ENCODE data around the gene THAP8. TPM values are rescaled to one million over a fixed set of nuclear protein-coding genes. Genes with fewer than 3 reads are reported as not detected.

The THAP8 gene
- total RNA-seq (ENCODE audit: low replicate concordance), result 2.5 and 4.1 TPM in 2 replicates

- peak; percentile 61 for TF ChIP-seq CTCF (IDR thresholded peaks at IDR 0.05; ENCODE audit: insufficient read depth, low read length)
- peak; percentile 99 for DNase-seq (ENCODE audit: low read depth)
Observed at GRCh38 chr19:36054119-36054732, at the start of gene THAP8. THAP8 (minus strand) TSS chr19:36054285; CDS start chr19:36054217, 68 bp downstream.

GRCh38 chr19:36103040-36103626 is 49.0 kb upstream of the THAP8 start:
- H3K4me3 ChIP-seq (ENCODE audit: low read depth, low read length), result no peak overlapping the region
- DNase-seq (ENCODE audit: low read depth), result no peak
- TF ChIP-seq CTCF (IDR thresholded peaks at IDR 0.05; ENCODE audit: insufficient read depth, low read length), result no peak

More at GRCh38 chr19:36054119-36054732, at the start of gene THAP8:
- H3K4me3 ChIP-seq (ENCODE audit: low read depth, low read length), result peak within 1 kb of the TSS; percentile 72

- no peak for TF ChIP-seq CTCF (IDR thresholded peaks at IDR 0.05; ENCODE audit: insufficient read depth, low read length)
- no peak for DNase-seq (ENCODE audit: low read depth)
- no peak overlapping the region for H3K4me3 ChIP-seq (ENCODE audit: low read depth, low read length)
Observed at GRCh38 chr19:36101550-36102327, 47.7 kb upstream of the THAP8 start.

GRCh38 chr19:36100476-36100875 is 46.4 kb upstream of the THAP8 start:
- TF ChIP-seq CTCF (IDR thresholded peaks at IDR 0.05; ENCODE audit: insufficient read depth, low read length), result no peak
- no peak overlapping the region for H3K4me3 ChIP-seq (ENCODE audit: low read depth, low read length)
- no peak for DNase-seq (ENCODE audit: low read depth)

- TF ChIP-seq CTCF (IDR thresholded peaks at IDR 0.05; ENCODE audit: insufficient read depth, low read length), result no peak
- DNase-seq (ENCODE audit: low read depth), result no peak
- H3K4me3 ChIP-seq (ENCODE audit: low read depth, low read length), result no peak overlapping the region
Observed at GRCh38 chr19:36099166-36099785, 45.2 kb upstream of the THAP8 start.

- TF ChIP-seq CTCF (IDR thresholded peaks at IDR 0.05; ENCODE audit: insufficient read depth, low read length), result no peak
- no peak for DNase-seq (ENCODE audit: low read depth)
- no peak overlapping the region for H3K4me3 ChIP-seq (ENCODE audit: low read depth, low read length)
Observed at GRCh38 chr19:36097036-36097435, 43.0 kb upstream of the THAP8 start.

Measured in fibroblast of the aortic adventitia (primary cell).